Upper lobe of left lung (tissue), 4 donors: ENCODE results near the gene CBX2.

ENCODE experiments used
- POLR2A ChIP-seq, 4 donors: fragments of 450-650 bp; IDR thresholded peaks; one replicate each; pipeline ENCODE4 v1.5.1; 2016 to 2017; ENCODE audit warnings: antibody characterized with exemption in 4 of 4, mild to moderate bottlenecking in 2 of 4
- TF ChIP-seq, protein P1 (sequence below), 6 experiments: fragments of 450-650 bp in 4 of 6; fragments of 200-600 bp in 2 of 6; sonication (generic) in 2 of 6; IDR thresholded peaks; one replicate each; pipeline ENCODE4 v1.5.1; 2016 to 2019; ENCODE audit warnings: antibody characterized with exemption in 6 of 6

GRCh38 chr17:79835953-79836509 is 58.1 kb downstream of the CBX2 start:
- no peak for TF ChIP-seq POLR2A (IDR thresholded peaks at IDR 0.05)
- TF ChIP-seq, protein P1, sequence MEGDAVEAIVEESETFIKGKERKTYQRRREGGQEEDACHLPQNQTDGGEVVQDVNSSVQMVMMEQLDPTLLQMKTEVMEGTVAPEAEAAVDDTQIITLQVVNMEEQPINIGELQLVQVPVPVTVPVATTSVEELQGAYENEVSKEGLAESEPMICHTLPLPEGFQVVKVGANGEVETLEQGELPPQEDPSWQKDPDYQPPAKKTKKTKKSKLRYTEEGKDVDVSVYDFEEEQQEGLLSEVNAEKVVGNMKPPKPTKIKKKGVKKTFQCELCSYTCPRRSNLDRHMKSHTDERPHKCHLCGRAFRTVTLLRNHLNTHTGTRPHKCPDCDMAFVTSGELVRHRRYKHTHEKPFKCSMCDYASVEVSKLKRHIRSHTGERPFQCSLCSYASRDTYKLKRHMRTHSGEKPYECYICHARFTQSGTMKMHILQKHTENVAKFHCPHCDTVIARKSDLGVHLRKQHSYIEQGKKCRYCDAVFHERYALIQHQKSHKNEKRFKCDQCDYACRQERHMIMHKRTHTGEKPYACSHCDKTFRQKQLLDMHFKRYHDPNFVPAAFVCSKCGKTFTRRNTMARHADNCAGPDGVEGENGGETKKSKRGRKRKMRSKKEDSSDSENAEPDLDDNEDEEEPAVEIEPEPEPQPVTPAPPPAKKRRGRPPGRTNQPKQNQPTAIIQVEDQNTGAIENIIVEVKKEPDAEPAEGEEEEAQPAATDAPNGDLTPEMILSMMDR (IDR thresholded peaks at IDR 0.05), result no peak
